GM13976 (cell line): ENCODE measurements around the gene ZSCAN21.

Experiments used
- DNase-seq: peaks from one replicate; pipeline ENCODE4 v3.0.0; 2012; ENCODE audit warnings: low spot score
- in situ Hi-C: fragments of 300-500 bp; cut with MboI; formaldehyde crosslinking; loops from one replicate; pipeline ENCODE4 v1.12.0; 2022; ENCODE audit warnings: low sequenced_read_pairs, mixed read lengths, inconsistent platforms; ENCODE audit not compliant: unreplicated experiment
- TF ChIP-seq, protein P1 (sequence below): IDR thresholded peaks from 2 replicates; pipeline ENCODE4 v1.5.1; 2012; ENCODE audit warnings: borderline replicate concordance, mild to moderate bottlenecking; ENCODE audit not compliant: insufficient read depth; ENCODE audit errors: extremely low read depth, missing control alignments, control extremely low read depth

Gene ZSCAN21

GRCh38 chr7:100071018-100071723 is 21.6 kb downstream of the ZSCAN21 start:
- TF ChIP-seq, protein P1, sequence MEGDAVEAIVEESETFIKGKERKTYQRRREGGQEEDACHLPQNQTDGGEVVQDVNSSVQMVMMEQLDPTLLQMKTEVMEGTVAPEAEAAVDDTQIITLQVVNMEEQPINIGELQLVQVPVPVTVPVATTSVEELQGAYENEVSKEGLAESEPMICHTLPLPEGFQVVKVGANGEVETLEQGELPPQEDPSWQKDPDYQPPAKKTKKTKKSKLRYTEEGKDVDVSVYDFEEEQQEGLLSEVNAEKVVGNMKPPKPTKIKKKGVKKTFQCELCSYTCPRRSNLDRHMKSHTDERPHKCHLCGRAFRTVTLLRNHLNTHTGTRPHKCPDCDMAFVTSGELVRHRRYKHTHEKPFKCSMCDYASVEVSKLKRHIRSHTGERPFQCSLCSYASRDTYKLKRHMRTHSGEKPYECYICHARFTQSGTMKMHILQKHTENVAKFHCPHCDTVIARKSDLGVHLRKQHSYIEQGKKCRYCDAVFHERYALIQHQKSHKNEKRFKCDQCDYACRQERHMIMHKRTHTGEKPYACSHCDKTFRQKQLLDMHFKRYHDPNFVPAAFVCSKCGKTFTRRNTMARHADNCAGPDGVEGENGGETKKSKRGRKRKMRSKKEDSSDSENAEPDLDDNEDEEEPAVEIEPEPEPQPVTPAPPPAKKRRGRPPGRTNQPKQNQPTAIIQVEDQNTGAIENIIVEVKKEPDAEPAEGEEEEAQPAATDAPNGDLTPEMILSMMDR = no peak
- in situ Hi-C loops = loop anchor here (10.0 kb wide), 1 partner anchor 76 kb away; no protein-coding TSS in a partner anchor
- DNase-seq = no peak

- TF ChIP-seq, protein P1 = no peak
- in situ Hi-C loops = loop anchor here (10.0 kb wide), 1 partner anchor 78 kb away; no protein-coding TSS in a partner anchor
- DNase-seq = no peak
These were observed 22.9 kb downstream of the ZSCAN21 start for GRCh38 chr7:100072462-100072861.

DNA sequence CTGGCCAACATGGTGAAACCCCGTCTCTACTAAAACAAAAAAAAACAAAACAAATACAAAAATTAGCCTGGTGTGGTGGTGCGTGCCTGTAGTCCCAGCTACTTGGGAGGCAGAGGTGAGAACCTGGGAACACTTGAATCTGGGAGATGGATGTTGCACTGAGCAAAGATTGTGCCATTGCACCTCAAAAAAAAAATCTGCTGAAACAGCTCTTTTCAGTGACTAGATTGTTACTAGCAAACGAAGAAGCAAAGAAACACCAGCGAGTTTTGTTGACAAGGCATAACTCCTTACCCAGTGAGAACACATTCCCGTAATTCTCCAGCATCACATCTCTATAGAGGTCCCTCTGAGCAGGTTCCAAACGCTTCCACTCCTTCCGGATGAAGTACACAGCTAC is 25.3 kb downstream of the ZSCAN21 start:
- DNase-seq = no peak
- in situ Hi-C loops = loop anchor here (10.0 kb wide), 1 partner anchor 80 kb away; no protein-coding TSS in a partner anchor
- TF ChIP-seq, protein P1 = no peak

GRCh38 chr7:100075418-100075817 is 25.8 kb downstream of the ZSCAN21 start:
- DNase-seq = no peak
- in situ Hi-C loops = loop anchor here (10.0 kb wide), 1 partner anchor 81 kb away; no protein-coding TSS in a partner anchor
- TF ChIP-seq, protein P1 = no peak

DNA sequence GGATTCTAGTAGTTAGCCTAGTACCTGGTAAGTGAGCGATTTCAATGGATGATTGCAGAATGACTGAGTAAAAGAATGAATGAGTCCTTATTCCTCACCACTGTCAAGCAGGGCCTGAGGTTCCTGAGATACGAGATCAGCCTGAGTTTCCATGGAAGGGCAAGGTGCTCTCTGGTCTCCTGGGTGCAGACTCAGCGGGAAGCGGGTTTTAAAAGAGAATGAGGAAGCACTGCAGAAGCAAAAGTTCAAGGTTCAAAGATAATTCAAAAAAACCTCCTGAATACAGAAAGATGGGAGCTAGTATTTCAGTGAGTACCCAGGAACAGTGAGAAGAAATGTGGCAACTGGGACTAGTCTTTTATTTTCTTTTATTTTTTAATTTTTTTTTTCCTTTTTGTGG is 27.6 kb downstream of the ZSCAN21 start:
- no peak for DNase-seq
- TF ChIP-seq, protein P1 = no peak
- in situ Hi-C loops = loop anchor here (10.0 kb wide), 1 partner anchor 82 kb away; no protein-coding TSS in a partner anchor

DNA sequence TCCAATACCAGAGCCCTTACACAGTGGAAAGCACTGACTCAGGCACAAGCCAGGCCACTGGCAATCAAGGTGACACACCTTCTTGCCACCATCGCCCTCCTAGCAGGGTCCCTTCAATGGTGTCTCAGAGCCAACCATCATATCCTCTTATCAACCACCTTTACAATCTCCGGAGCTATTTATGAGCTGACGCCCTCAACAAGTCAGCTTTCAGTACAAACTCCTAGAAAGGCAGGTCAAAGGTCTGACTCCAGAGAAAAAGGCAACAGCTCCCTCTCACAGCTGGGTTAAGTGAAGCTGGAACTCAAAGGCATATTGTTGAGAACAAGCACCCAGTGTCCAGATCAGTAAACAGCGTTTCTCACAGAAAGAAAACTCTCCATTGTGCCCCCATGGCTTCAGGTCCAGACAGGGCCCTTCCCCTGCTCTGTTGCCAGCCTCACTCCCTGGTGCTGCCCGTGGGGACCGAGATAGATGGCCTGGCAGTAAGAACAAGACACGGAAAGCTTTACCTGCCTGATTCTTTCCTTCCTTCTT is 29.5 kb downstream of the ZSCAN21 start:
- in situ Hi-C loops = loop anchor here (10.0 kb wide), 1 partner anchor 84 kb away; no protein-coding TSS in a partner anchor
- TF ChIP-seq, protein P1 = no peak
- DNase-seq = no peak
